Prostate gland (tissue), 2 donors: Measurements from ENCODE around the gene SP110. TPM values are rescaled to one million over a fixed set of nuclear protein-coding genes. Genes with fewer than 3 reads are reported as not detected.
"Not testable (repeated sequence)": the region's sequence is repeated elsewhere in the genome, so short reads cannot be mapped to it uniquely, and the experiment has no call there.

Experiments used
- DNase-seq: peaks from one replicate; pipeline ENCODE4 v3.0.0-alpha.2; 2019; ENCODE audit warnings: low spot score
- H3K27ac ChIP-seq, 2 donors: fragments of 200-600 bp; sonication (generic); 2 replicates each; pipeline ENCODE4 v1.5.1; 2017 to 2019
- H3K27me3 ChIP-seq: fragments of 200-600 bp; sonication (generic); replicated peaks from 2 replicates; pipeline ENCODE4 v1.5.1; 2019; ENCODE audit not compliant: insufficient read depth
- H3K36me3 ChIP-seq, 2 donors: fragments of 200-600 bp; sonication (generic); 1 replicate in 1 of 2; 2 replicates in 1 of 2; pipeline versions ENCODE4 v1.5.1 to v1.8.1; 2017 to 2019
- H3K4me1 ChIP-seq: fragments of 200-600 bp; sonication (generic); replicated peaks from 2 replicates; pipeline ENCODE4 v1.5.1; 2019
- H3K4me3 ChIP-seq, 2 donors: fragments of 200-600 bp; sonication (generic); 2 replicates each; pipeline ENCODE4 v1.5.1; 2017 to 2019
- H3K9me3 ChIP-seq: fragments of 200-600 bp; sonication (generic); 2 replicates; pipeline ENCODE4 v1.5.1; 2017
- POLR2A ChIP-seq: fragments of 450-650 bp; IDR thresholded peaks from one replicate; pipeline ENCODE4 v1.6.1; 2016; ENCODE audit warnings: antibody characterized with exemption, mild to moderate bottlenecking
- POLR2AphosphoS5 ChIP-seq: sonication (generic); formaldehyde crosslinking; IDR thresholded peaks from one replicate; pipeline ENCODE4 v1.6.1; 2017; ENCODE audit warnings: antibody characterized with exemption
- WGBS: methylation state at CpG from one replicate; pipeline ENCODE4 v1.1.5; 2018; 5-methylcytosine and 5-hydroxymethylcytosine counted together
- intact Hi-C: fragments of 100-400 bp; cut with DNase I; formaldehyde crosslinking; loops from one replicate; pipeline ENCODE4 v1.14.2; 2022
- total RNA-seq, 2 donors: library from RNA; depleted of rRNA; stranded (reverse); fragments of >200 nt; gene quantifications; one replicate each; pipeline ENCODE4 v1.1.0, GENCODE V29; 2016
- TF ChIP-seq, protein P1 (sequence below), 4 experiments: fragments of 200-600 bp in 2 of 4; fragments of 450-650 bp in 2 of 4; sonication (generic) in 2 of 4; IDR thresholded peaks; 1 replicate in 3 of 4; 2 replicates in 1 of 4; pipeline ENCODE4 v1.5.1; 2016 to 2019; ENCODE audit warnings: antibody characterized with exemption in 4 of 4, mild to moderate bottlenecking in 2 of 4, moderate library complexity in 2 of 4

The SP110 gene
- total RNA-seq, 2 donors from 2014 or later: 26.5 to 39.3 TPM

DNA sequence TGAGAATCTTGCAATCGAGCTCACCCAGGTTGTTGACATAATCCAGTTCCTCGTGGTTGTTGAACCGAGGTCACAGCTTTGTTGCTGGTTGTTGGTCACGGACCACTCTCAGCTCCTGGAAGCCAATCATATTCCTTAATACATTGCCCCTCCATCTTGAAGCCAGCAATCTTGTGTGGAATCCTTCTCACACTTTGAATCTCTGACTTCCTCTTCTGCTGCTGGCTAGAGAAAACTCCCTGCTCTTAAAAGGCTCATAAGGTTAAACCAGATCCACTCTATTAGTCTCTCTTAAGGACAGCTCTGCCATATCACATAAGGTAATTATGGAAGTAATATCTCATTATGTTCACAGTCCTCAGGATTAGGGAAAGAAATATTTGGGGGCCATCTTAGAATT lies 46.9 kb upstream of the SP110 start:
- intact Hi-C loops: no loop called here
- Histone ChIP-seq H3K4me3 (no peak overlapping the region), H3K36me3 (no peaks in the 10 kb centered on the region), H3K27me3 (no peaks in the 10 kb centered on the region), H3K27ac (no peak overlapping the region), H3K9me3 (no peaks in the 10 kb centered on the region), H3K4me1 (no peaks in the 10 kb centered on the region)
- TF ChIP-seq, protein P1, sequence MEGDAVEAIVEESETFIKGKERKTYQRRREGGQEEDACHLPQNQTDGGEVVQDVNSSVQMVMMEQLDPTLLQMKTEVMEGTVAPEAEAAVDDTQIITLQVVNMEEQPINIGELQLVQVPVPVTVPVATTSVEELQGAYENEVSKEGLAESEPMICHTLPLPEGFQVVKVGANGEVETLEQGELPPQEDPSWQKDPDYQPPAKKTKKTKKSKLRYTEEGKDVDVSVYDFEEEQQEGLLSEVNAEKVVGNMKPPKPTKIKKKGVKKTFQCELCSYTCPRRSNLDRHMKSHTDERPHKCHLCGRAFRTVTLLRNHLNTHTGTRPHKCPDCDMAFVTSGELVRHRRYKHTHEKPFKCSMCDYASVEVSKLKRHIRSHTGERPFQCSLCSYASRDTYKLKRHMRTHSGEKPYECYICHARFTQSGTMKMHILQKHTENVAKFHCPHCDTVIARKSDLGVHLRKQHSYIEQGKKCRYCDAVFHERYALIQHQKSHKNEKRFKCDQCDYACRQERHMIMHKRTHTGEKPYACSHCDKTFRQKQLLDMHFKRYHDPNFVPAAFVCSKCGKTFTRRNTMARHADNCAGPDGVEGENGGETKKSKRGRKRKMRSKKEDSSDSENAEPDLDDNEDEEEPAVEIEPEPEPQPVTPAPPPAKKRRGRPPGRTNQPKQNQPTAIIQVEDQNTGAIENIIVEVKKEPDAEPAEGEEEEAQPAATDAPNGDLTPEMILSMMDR (IDR thresholded peaks at IDR 0.05): no peak
- no peak for TF ChIP-seq POLR2AphosphoS5
- TF ChIP-seq POLR2A: no peak
- DNase-seq: no peak
- WGBS: 84% methylated on average over 4 of the region's 4 CpGs

DNA sequence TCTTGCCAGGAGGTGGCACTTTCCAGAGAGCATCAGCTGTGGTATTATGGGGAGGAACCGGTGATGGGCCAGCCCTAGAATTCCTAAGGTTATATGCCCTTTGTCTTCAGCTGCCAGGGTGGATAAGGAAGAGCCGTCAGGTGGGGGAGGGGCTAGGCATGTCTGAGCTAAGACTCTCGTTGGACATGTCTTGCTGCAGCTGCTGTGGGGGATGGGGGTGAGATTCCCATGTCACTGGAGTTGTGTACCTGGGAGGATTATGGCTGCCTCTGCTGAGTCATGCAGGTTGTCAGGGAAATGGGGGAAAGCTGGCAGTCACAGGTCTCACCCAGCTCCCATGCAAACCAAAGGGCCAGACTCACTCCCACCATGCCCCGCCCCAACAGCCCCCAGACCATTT lies 45.2 kb upstream of the SP110 start:
- WGBS: 37% methylated on average over 4 of the region's 4 CpGs

DNA sequence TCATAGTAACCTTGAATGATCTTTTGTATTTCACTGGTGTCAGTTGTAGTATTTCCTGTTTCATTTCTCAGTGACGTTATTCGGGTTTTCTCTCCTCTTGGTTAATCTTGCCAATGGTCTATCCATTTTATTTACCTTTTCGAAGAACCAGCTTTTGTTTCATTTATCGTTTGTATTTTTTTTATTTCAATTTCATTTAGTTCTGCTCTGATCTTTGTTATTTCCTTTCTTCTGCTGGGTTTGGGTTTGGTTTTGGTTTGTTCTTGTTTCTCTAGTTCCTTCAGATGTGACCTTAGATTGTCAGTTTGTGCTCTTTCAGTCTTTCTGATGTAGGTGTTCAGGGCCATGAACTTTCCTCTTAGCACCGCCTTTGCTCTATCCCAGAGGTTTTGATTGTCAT lies 42.5 kb upstream of the SP110 start:
- Histone ChIP-seq H3K9me3 (no peaks in the 10 kb centered on the region), H3K4me1 (no peaks in the 10 kb centered on the region), H3K27ac (no peak overlapping the region), H3K4me3 (no peak overlapping the region), H3K36me3 (no peaks in the 10 kb centered on the region), H3K27me3 (no peaks in the 10 kb centered on the region)
- TF ChIP-seq POLR2AphosphoS5 (no peak), POLR2A (no peak)
- TF ChIP-seq, protein P1 (IDR thresholded peaks at IDR 0.05): no peak
- 85% methylated on average over 5 of the region's 5 CpGs for WGBS
- no peak for DNase-seq
- intact Hi-C loops: no loop called here

More for the DNA sequence above, 45.2 kb upstream of the SP110 start:
- H3K4me1 ChIP-seq, DNase-seq, intact Hi-C loops, H3K4me3 ChIP-seq, H3K36me3 ChIP-seq, H3K9me3 ChIP-seq, H3K27ac ChIP-seq, H3K27me3 ChIP-seq: not testable (repeated sequence)

DNA sequence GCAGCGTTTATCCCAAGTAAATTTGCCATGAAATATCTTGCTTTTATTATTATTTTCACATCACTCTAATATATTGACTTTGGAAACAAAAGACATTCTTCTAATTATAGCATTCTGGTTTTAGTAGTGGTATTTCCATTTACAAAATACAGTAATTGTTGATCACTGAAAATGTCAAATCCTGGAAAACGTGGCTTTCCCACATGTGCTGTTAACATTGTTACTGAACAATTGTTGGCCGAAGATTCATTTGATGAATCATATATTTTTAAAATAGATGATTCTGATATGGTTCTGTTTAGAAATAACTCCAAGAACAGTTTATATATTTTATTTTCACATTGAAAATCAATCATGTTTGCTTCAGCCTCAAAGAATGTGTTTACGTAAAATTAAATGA lies 38.7 kb upstream of the SP110 start:
- no peaks in the 10 kb centered on the region for H3K9me3 ChIP-seq
- H3K27me3 ChIP-seq: no peaks in the 10 kb centered on the region
- H3K4me1 ChIP-seq: no peaks in the 10 kb centered on the region
- TF ChIP-seq, protein P1 (IDR thresholded peaks at IDR 0.05): no peak
- TF ChIP-seq POLR2A (no peak), POLR2AphosphoS5 (no peak)
- DNase-seq: no peak
- H3K36me3 ChIP-seq: no peaks in the 10 kb centered on the region
- H3K27ac ChIP-seq: no peak overlapping the region
- H3K4me3 ChIP-seq: no peak overlapping the region
- intact Hi-C loops: no loop called here
- 63% methylated on average over 4 of the region's 4 CpGs for WGBS

DNA sequence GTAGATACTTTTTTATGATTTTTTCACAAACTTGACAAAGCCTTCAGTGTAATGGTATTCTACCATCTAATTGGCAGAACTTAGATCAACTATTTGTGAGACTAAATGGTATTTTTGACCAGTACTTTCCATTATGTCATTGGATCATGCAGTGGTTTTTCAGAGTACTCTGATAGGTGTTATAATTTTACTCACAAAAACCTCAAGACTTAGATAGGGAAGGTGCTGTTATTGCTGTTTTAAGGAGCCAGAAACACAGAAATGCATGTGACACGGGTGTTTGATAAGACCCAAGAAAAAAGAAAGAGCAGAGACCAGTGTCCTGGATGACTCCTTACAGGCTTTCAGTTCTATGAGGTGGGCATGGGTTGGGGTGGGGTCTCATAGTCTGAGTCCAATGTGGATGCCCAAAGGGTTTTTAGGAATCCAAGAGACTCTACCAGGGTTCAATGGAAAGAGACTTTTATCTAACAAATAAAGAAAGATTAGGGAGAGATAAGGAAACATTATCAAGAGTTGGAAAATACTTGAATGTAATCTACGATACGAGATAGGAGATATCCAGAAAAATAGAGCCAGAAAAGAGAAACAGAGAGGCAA lies 37.0 kb upstream of the SP110 start:
- no peaks in the 10 kb centered on the region for H3K27me3 ChIP-seq
- WGBS: 78% methylated on average over 3 of the region's 3 CpGs
- intact Hi-C loops: no loop called here

More for the DNA sequence above, 37.0 kb upstream of the SP110 start:
- no peak for DNase-seq
- Histone ChIP-seq H3K9me3 (no peaks in the 10 kb centered on the region), H3K36me3 (no peaks in the 10 kb centered on the region), H3K4me1 (no peaks in the 10 kb centered on the region), H3K4me3 (no peak overlapping the region), H3K27ac (no peak overlapping the region)
- TF ChIP-seq, protein P1 (IDR thresholded peaks at IDR 0.05): no peak
